Esophagus squamous epithelium (tissue), 5 donors: ENCODE data around the gene PARD3. TPM values are rescaled to one million over a fixed set of nuclear protein-coding genes. Genes with fewer than 3 reads are reported as not detected.

Experiments
- DNase-seq: peaks from one replicate; lab custom pipeline; 2025; lab: John Stamatoyannopoulos, UW
- H3K27ac ChIP-seq, 4 donors: fragments of 200-600 bp; sonication (generic); one replicate each; pipeline ENCODE4 v1.5.1; 2016 to 2019; ENCODE audit warnings: mild to moderate bottlenecking in 1 of 4
- H3K27me3 ChIP-seq, 4 donors: fragments of 200-600 bp; sonication (generic); 1 replicate in 3 of 4; 2 replicates in 1 of 4; pipeline versions ENCODE4 v1.5.1 to v1.6.0; 2017 to 2021; ENCODE audit warnings: antibody characterized with exemption in 1 of 4
- H3K36me3 ChIP-seq, 3 donors: fragments of 200-600 bp; sonication (generic); one replicate each; pipeline ENCODE4 v1.5.1; 2016 to 2019
- H3K4me1 ChIP-seq, 3 donors: fragments of 200-600 bp; sonication (generic); one replicate each; pipeline ENCODE4 v1.5.1; 2017 to 2019
- H3K4me3 ChIP-seq, 4 donors: fragments of 200-600 bp; sonication (generic); 1 replicate in 3 of 4; 2 replicates in 1 of 4; pipeline ENCODE4 v1.5.1; 2016 to 2019; ENCODE audit warnings: mild to moderate bottlenecking in 2 of 4, moderate library complexity in 1 of 4
- H3K9me3 ChIP-seq, 3 donors: fragments of 200-600 bp; sonication (generic); one replicate each; pipeline ENCODE4 v1.5.1; 2016 to 2019
- CTCF ChIP-seq, 6 experiments: fragments of 450-650 bp in 4 of 6; fragments of 200-600 bp in 2 of 6; sonication (generic) in 2 of 6; IDR thresholded peaks; one replicate each; pipeline ENCODE4 v1.5.1; 2016 to 2019; ENCODE audit warnings: antibody characterized with exemption in 6 of 6, mild to moderate bottlenecking in 4 of 6, moderate library complexity in 4 of 6
- POLR2A ChIP-seq, 4 donors: fragments of 450-650 bp; IDR thresholded peaks; one replicate each; pipeline ENCODE4 v1.6.1; 2017; ENCODE audit warnings: antibody characterized with exemption in 4 of 4, mild to moderate bottlenecking in 4 of 4, moderate library complexity in 3 of 4
- WGBS, 2 donors: methylation state at CpG; one replicate each; pipeline ENCODE4 v1.1.5; 2018; 5-methylcytosine and 5-hydroxymethylcytosine counted together
- intact Hi-C: fragments of 100-400 bp; cut with DNase I; formaldehyde crosslinking; loops from one replicate; pipeline ENCODE4 v1.15.0; 2022
- total RNA-seq, 4 donors: library from RNA; depleted of rRNA; stranded (reverse); fragments of >200 nt; gene quantifications; one replicate each; pipeline ENCODE4 v1.1.0, GENCODE V29; 2016
- donor health status: DM: yes; HTN: yes; CAD: no.

PARD3 gene
- total RNA-seq, 4 donors from 2014 or later: 57.3 to 114 (median 81.7) TPM

DNA sequence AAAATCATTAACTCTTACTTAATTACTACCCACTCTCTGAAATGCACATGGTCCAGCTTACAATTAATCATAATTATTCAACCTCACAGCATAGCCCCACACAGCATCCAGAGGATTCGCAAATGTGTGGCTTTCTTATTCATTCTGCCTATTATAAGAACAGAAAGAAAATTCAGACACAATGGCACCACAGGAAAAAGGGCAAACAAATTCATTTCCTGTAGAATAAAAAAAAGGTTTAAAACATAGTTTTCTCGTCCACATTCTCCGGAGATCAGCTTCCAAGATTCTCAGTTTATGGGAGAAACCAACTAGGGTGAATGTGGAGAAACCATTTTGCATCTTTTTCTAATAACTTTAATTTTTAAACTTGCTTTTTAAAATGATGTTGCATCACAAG, 201.6 kb downstream of the PARD3 start:
- TF ChIP-seq CTCF (IDR thresholded peaks at IDR 0.05) (no peak), POLR2A (IDR thresholded peaks at IDR 0.05) (no peak)
- intact Hi-C loops: no loop called here
- WGBS, 2 donors: 80 to 86% methylated on average over 3 of the region's 3 CpGs

GRCh38 chr10:34612938-34613337, 202.2 kb downstream of the PARD3 start:
- H3K27me3 ChIP-seq: no peaks in the 10 kb centered on the region
- TF ChIP-seq CTCF (IDR thresholded peaks at IDR 0.05): no peak
- TF ChIP-seq POLR2A (IDR thresholded peaks at IDR 0.05): no peak
- H3K36me3 ChIP-seq: no peaks in the 10 kb centered on the region
- intact Hi-C loops: no loop called here
- H3K27ac ChIP-seq: no peak overlapping the region
- DNase-seq: no peak
- H3K9me3 ChIP-seq: no peaks in the 10 kb centered on the region
- no peak overlapping the region for H3K4me3 ChIP-seq
- H3K4me1 ChIP-seq: peaks cover 0 to 3% (median 0%) of the 10 kb centered on the region in 3 donors
- 81 to 87% methylated on average over 1 of the region's 1 CpG for WGBS, 2 donors

More for the DNA sequence above, 201.6 kb downstream of the PARD3 start:
- Histone ChIP-seq H3K27me3 (no peaks in the 10 kb centered on the region), H3K4me1 (peaks cover 0 to 3% (median 0%) of the 10 kb centered on the region in 3 donors), H3K36me3 (no peaks in the 10 kb centered on the region), H3K4me3 (no peak overlapping the region), H3K9me3 (no peaks in the 10 kb centered on the region), H3K27ac (no peak overlapping the region)
- no peak for DNase-seq

DNA sequence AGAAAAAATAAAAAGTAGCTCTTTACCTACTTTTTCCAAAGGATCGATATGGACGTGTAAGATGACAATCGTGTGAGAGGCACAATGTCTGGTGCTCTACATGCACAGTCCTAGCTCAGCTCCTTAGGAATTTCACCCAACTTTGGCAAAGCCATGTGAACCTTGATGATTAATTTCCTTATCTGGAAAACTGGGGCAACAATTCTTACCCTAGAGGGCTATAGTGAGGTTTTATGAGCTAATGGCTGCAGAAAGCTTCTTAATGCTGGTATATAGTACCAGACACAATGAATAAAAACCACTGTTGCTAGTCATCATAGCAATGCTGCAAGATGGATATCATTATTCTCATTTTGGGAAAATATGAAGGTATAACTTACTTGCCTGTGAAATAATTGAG, 202.7 kb downstream of the PARD3 start:
- Histone ChIP-seq H3K27me3 (no peaks in the 10 kb centered on the region), H3K9me3 (no peaks in the 10 kb centered on the region), H3K27ac (no peak overlapping the region), H3K4me1 (peaks cover 0 to 3% (median 0%) of the 10 kb centered on the region in 3 donors), H3K36me3 (no peaks in the 10 kb centered on the region), H3K4me3 (no peak overlapping the region)
- intact Hi-C loops: no loop called here
- TF ChIP-seq POLR2A (IDR thresholded peaks at IDR 0.05) (no peak), CTCF (IDR thresholded peaks at IDR 0.05) (no peak)
- DNase-seq: no peak
- WGBS, 2 donors: 95 to 97% methylated on average over 3 of the region's 3 CpGs

DNA sequence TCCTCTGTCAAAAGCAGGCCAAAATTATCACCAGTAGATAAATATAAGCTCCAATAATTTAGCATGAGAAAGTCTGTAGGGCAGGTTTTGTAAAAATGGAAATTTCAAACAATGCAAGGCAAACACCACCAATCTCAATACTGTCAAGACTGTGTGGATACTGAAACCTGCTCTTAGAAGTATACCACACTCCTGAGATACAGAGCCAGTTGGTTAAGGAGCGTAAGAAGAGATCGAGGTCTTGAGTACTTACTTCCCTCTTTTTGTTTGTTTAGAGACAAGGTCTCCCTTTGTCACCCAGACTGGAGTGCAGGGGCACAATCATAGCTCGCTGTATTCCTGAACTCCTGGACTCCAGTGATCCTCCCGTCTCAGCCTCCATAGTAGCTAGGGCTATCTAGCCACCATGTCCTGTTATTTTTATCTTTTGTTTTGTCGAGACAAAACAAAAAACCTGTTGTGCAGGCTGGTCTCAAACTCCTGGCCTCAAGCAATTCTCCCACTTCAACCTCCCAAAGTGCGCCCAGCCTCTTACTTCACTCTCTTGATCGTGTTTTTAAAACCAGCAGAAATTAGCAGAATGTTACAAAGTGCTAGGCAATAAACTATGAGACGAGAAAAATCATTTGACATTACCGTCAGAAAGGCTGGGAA, 205.7 kb downstream of the PARD3 start:
- intact Hi-C loops: no loop called here
- no peak for DNase-seq
- 80 to 86% methylated on average over 9 of the region's 9 CpGs for WGBS, 2 donors

More for the DNA sequence above, 205.7 kb downstream of the PARD3 start:
- no peaks in the 10 kb centered on the region for H3K27me3 ChIP-seq
- no peak overlapping the region for H3K4me3 ChIP-seq
- H3K27ac ChIP-seq: no peak overlapping the region
- TF ChIP-seq CTCF (IDR thresholded peaks at IDR 0.05) (no peak), POLR2A (IDR thresholded peaks at IDR 0.05) (no peak)
- H3K36me3 ChIP-seq: no peaks in the 10 kb centered on the region
- H3K9me3 ChIP-seq: no peaks in the 10 kb centered on the region
- H3K4me1 ChIP-seq: peaks cover 0 to 3% (median 0%) of the 10 kb centered on the region in 3 donors
